GM04503 (cell line): ENCODE results near the gene LPIN2.
"Not testable (repeated sequence)": the region's sequence is repeated elsewhere in the genome, so short reads cannot be mapped to it uniquely, and the experiment has no call there.

Source experiments
- DNase-seq: peaks from one replicate; pipeline ENCODE4 v3.0.0-alpha.2; 2012; ENCODE audit warnings: low read depth

Gene LPIN2, protein sequence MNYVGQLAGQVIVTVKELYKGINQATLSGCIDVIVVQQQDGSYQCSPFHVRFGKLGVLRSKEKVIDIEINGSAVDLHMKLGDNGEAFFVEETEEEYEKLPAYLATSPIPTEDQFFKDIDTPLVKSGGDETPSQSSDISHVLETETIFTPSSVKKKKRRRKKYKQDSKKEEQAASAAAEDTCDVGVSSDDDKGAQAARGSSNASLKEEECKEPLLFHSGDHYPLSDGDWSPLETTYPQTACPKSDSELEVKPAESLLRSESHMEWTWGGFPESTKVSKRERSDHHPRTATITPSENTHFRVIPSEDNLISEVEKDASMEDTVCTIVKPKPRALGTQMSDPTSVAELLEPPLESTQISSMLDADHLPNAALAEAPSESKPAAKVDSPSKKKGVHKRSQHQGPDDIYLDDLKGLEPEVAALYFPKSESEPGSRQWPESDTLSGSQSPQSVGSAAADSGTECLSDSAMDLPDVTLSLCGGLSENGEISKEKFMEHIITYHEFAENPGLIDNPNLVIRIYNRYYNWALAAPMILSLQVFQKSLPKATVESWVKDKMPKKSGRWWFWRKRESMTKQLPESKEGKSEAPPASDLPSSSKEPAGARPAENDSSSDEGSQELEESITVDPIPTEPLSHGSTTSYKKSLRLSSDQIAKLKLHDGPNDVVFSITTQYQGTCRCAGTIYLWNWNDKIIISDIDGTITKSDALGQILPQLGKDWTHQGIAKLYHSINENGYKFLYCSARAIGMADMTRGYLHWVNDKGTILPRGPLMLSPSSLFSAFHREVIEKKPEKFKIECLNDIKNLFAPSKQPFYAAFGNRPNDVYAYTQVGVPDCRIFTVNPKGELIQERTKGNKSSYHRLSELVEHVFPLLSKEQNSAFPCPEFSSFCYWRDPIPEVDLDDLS

DNA sequence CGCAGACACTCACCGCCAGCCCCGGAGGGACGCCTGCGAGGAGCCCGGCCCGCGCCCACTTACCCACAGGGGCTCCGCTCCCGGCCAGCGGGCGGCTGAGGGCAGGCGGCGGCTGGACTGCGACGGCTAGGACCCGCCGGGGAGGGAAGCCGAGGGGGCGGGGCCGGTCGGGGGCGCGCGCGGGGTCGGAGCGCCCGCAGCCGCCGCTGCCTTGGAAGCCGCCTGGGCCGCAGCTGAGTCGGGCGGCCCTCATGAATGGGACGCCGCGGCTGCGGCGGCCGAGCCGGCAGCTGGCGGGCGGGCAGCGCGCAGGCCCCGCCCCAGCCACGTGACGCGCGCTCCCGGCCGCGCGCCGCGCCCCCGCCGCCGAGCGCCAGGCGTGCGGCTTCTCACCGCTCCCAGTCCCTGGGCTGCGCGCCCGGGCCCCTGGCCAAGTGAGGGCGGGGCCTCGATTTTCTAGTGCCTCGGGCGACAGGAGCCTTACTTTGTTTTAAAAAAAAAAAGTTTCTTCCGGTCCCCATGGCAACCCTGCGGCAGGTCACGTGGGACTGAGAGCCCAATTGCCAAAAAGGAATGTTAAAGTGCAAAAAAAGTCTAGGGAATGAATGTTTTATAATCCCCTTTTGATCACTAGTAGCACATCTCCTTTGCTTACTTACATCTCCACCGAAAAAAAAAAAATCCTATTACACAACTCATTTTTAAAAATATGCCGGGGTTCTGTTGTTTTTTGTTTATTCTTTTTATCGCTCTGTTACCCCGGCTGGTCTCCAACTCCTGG is at the start of gene LPIN2:
LPIN2 (minus strand) TSS at position 121 of the 781 bp plus-strand sequence. CDS start 52,304 bp downstream, outside the sequence.
- peak; percentile 81 for DNase-seq

DNA sequence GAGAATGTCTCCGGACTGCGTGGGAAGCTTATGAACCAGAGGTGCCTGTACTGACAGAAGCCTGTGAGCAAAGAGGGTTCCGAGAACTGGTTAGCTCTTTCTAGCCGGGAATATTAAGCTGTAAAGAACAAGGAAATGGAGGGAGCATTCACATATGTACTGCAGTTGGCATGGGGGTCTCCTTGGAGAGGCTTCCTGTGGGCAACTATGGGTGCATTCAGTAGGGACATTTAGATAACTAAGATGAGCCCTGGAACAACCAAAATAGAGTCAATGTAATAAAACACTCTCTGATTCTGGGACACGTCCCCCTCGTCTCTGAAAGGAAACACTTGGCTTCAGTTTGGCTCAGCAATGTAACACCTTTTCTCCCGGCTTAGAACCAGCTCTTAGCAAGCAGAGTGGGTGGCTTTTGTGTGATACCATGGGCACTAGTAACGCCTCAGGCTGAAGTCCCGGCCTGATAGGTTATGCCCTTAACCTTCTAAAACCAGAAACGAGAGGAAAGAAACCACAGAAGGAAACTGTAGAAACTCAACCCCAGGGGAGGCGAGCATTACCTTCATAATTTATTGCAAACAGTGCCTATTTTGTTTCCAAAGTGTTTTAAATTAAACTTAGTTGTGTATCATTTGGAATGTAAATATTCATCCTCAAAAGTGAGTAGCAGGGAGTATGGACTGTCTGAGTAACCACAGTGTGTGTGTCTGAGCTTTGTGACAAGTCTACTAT is 48.8 kb upstream of the LPIN2 start:
- DNase-seq = no peak

DNA sequence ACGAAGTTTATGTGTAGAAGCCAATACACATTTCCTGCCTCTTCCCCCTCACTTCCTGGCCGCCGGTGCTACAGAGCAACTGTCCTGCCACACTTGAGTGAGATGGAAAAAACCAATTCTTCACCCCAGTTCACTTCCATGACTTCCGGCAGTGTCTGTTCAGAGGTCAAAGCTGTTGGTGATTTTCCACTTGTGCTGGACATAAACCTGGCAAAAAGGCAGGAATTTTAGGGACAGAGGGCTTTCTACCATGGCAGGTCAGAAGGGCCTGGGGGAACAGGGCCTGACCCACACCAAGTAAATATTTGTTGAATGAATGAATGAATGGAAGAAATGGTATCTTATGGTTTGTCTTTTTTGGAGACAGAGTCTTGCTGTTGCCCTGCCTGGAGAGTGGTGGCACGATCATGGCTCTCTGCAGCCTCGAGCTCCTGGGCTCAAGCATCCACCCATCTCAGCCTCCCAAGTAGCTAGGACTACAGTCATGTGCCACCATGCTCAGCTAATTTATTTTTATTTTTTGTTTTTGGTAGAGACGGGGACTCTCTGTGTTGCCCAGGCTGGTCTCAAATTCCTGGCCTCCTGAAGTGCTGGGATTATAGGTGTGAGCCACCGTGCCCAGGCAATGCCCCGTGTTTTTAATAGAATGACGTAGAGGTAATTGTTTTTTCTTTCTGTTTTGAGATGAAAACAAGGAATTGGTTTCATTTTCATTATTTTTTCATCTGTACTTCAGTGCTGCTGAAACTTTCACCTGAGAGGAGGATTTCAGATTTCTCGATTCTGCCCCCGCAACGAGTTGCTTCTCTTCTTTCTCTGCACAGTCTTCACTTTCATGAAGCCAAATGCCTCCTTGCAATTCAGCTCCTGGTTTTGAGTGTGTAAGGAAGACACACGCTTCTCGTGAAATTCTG is 48.0 kb upstream of the LPIN2 start:
- DNase-seq = no peak

DNA sequence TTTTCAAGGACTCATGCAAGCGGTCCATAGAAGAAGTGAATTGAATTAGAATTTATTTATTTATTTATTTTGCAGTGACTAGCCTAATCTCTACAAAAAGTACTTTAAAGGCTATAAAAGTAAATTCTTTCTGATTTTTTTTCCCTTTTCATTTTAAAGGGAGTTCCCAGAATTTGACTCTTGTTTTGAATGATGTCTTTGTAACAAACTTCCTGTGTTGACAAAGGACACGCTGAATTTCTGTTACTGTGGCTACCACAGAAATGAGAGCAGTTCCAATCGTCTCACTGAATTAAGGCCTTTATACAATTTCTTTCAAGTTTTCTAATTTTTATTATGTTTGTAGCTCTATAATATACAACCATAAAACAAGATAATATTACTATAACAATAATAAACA is 46.3 kb upstream of the LPIN2 start:
- DNase-seq = no peak

DNA sequence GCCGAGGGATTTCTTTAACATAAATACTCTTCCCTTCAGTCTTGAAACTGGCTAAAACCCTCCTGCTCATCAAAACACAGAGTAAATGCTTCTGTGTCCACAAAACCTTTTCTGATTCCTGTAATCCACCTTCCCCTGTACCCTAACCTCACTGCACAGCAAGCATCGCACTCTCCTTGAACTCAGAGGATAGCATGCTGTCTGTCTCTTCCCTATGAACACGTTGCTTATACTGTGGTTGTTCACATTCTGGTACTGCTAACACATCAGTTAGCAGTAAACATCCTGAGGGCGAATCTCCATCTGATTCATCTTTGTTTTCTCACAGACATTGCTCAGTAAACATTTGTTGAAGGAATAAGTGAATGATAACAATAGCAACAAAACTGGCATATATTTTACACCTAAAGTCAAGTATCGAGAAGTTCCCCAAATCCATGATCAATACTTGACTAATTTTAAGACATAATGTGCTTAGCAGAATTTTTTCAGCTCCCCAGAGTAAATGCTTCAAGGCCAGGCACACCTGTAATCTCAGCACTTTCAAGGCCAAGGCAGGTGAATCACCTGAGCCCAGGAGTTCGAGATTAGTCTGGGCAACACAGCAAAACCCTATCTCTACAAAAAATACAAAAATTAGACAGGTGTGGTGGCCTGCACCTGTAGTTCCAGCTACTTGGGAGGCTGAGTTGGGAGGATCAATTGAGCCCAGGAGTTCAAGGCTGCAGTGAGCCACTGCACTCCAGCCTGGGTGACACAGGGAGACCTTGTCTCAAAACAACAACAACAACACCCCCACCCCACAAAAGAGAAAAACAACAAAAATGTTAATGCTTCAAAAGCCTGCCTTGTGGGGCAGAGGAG is 45.6 kb upstream of the LPIN2 start:
- DNase-seq = no peak

DNA sequence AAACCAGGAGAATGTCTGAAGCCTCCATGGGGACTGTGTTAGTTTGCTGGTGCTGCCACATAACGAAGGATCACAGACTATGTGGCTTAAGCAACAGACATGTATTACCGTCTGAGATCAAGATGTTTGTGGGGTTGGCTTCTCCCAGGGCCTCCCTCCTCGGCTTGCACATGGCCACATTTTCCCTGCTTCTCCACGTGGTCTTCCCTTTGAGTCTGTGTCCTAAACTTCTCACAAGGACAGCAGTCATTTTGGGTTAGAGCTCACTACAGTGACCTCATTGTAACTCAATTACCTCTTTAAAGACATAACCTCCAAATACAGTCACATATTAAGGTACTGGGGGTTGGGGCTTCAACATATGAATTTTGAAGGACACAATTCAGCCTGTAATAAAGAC is 44.6 kb upstream of the LPIN2 start:
- no peak for DNase-seq

DNA sequence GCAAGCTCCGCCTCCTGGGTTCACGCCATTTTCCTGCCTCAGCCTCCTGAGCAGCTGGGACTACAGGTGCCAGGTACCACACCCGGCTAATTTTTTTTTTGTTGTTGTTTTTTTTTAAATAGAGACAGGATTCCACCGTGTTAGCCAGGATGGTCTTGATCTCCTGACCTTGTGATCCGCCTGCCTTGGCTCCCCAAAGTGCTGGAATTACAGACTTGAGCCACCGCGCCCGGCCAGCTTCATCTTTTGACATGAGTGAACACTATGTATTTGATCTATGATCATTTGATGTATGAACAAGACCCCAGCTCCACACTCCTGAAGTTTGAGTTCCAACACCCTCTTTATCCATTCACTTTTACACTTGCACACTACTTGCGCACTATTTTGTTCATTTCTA is 43.4 kb upstream of the LPIN2 start:
- DNase-seq = no peak

DNA sequence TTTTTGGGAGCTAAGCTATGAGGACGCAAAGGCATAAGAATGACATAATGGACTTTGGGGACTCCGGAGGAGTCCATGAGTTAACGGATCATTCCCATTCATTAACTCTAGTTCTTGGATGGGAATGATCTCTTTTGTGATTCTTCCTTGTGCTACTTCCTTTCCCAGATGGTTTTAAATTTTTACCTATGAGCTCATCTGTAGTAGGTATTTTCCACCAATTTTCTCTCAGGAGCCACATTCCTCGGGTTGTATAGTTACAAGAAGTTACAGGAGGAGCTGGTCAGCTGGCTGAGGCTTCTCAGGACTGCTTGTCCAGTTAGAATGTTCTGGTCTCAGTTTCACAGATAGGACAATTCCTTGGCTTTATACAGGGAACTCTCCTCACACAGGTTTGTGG is 42.9 kb upstream of the LPIN2 start:
- no peak for DNase-seq

DNA sequence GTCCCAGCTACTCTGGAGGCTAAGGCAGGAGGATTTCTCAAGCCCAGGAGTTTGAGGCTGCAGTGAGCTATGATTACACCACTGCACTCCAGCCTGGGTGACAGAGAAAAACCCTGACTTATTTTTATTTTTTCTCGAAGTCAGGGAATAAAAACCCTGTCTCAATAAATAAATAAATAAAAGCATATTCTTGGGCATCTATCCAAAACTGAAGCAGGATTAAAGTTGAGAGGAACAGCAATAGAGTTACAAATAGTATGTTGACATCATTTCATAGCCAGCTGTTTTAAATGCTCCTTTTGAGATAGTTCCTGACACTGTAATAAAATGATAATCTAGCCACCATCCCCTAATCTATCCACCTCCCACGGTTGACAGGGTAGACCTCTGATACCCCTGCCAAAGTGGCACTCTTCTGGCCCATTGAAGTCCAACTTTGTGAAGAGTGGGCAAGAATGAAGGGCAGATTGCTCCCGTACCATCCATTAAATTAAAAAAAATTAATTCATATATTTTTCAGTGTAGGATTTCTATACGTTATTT is 42.3 kb upstream of the LPIN2 start:
- no peak for DNase-seq

DNA sequence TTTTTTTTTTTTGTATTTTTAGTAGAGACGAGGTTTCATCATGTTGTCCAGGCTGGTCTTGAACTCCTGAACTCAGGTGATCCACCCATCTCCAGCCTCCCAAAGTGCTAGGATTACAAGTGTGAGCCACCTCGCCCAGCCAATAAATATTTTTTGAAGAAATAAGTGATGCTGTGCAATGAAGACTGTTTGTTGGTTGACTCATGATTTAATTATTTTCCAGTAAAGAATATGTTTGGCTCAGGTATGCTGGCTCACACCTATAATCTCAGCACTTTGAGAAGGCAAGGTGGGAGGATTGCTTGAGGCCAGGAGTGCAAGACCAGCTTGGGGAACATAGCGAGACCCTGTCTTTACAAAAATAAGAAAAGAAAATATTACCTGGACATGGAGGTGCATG is 41.8 kb upstream of the LPIN2 start:
- no peak for DNase-seq

DNA sequence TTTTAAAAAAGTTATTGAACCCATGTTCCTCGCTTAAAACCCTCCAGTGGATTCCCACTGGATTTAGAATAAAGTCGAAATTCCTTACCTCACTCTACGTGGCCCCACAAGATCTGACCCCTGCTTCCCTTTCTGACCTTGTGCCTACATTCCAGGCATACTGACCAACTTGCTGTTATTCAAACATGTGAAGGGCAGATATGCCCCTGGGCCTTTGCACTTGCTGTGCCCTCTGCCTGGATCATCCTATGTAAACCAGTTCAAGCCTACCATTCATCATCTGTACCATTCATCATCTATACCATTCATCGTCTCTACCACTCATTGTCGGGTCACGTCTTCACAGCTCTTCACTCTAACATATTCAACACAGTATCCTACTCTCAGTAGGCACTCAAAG is 41.3 kb upstream of the LPIN2 start:
- DNase-seq = no peak

DNA sequence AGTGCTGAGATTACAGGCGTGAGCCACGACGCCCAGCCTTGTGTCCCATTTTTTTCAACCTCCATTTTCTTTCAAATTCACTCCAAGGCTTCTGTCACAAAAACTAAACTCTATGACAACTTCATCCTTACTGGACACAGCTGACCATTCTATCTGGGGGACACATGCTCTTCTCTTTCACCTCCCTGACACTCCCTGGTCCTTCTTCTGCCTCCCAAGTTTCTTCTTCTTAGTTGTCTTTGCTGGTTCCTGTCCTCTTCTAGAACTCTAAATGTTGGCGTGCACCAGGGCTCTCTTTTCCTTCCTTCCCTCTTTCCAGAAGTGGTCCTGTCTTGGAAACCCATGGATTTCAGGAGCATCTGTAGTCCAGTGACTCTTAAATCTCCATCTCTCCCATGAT is 40.1 kb upstream of the LPIN2 start:
- DNase-seq = no peak

DNA sequence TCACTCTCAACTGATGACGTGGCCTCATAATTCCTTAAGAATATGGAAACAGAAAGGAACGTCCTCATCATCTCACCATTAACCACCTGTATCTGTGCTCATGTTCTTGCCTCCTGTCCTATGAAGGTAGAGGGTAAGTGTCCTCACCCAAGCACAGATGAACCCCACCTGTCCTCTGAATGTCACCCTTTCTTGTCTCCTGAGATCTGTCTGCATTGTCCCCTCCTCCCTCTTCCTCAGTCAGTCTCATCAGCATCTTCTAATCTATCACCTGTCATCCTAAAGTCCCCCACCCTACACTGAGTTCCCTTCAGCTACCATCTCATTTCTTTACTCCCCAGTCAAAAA is 39.4 kb upstream of the LPIN2 start:
- no peak for DNase-seq

DNA sequence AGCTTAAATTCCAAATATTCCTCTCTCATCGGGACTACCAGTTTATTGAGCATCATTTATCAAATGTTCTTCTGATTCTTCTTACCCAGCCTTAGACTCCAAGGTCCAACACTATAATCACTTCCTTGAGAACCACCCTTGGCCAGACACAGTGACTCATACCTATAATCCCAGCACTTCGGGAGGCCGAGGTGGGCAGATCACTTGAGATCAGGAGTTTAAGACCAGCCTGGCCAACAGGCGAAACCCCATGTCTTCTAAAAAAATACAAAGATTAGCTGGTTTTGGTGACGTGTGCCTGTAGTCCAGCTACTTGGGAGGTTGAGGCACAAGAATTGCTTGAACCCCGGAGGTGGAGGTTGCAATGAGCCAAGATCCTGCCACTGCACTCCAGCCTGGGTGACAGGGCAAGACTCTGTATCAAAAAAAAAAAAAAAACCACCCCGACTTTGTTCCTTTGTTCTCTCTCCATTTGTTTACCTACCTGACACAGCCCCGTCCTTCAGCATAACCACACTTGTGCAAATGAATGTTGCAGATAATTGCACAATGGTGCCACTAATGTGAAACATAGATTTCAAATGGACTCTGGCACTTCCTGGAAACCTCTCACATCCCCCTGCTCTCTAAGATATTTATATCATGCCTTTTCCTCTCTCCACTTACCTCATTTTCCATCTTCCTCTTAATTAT is 38.9 kb upstream of the LPIN2 start:
- DNase-seq = no peak

DNA sequence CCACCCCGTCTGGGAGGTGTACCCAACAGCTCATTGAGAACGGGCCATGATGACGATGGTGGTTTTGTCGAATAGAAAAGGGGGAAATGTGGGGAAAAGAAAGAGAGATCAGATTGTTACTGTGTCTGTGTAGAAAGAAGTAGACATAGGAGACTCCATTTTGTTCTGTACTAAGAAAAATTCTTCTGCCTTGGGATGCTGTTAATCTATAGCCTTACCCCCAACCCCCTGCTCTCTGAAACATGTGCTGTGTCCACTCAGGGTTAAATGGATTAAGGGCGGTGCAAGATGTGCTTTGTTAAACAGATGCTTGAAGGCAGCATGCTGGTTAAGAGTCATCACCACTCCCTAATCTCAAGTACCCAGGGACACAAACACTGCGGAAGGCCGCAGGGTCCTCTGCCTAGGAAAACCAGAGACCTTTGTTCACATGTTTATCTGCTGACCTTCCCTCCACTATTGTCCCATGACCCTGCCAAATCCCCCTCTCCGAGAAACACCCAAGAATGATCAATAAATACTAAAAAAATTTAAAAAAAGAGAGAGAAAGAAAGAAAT is 37.0 kb upstream of the LPIN2 start:
- DNase-seq = not testable (repeated sequence)

DNA sequence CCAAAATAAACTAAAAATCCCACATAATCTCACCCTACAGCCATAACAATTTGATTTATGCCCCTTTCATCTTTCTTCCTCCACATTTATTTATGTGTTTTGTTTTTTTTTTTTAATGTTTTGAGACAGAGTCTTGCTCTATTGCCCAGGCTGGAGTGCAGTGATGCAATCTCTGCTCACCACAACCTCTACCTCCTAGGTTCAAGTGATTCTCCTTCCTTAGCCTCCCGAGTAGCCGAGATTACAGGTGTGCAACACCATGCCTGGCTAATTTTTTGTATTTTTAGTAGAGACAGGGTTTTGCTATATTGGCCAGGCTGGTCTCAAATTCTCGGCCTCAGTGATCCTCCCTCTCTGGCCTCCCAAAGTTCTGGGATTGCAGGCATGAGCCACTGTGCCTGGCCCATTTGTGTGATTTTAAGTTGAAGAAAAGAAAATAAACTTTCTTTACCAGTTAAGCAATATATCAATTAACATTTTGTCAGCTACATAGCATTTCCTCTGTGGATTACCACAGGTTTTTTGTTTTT is 35.9 kb upstream of the LPIN2 start:
- no peak for DNase-seq

DNA sequence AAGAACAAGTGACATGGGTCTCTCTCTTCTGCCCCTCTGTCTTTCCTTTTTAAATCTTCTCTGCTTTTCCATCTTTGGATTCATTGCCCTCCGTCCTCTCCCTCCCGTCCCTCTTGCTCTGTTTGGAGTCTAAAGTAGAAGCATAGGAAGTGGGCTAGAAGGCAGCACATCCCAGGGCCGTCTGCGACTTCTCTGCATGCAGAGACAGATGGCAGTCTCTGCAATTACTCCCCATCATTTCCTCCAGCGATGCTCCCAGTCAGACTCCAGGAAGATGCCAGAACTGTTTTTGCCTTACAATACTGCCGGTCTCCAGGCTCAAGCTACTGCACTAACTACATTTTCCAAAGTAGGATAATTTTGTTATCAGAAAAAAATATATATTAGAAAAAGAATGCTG is 35.2 kb upstream of the LPIN2 start:
- DNase-seq = no peak

DNA sequence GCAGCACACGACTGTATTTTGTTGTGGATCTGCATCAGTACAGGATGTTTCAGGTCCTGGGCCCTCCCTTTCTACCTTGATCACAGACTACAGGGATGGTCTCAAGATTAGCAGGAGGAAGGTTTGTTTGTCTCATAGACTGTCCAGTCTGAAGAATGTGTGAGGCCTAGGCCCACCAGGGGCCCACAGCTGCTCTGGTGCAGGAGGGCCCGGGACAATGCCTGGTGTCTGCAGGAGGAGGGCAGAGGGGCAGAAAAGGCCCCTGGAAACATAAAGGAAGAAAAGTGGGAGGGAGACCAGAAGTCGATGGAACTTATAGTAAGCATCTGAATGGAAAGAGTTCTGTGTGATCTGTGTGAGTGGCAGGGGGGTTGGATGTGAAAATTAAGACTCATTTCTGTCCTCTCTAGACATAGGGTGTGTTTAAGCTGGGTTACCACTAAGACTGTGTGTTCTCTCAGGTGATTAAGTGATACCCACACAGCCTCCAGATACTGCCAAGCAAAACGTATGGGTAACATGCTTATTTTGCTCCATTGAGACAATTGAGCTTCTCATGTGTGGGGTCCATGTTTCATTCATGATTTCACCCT is 33.4 kb upstream of the LPIN2 start:
- no peak for DNase-seq
